Choroid plexus epithelial cell (primary cell): ENCODE data around the gene RUNDC1.

ENCODE experiments used
- DNase-seq: peaks from one replicate; pipeline ENCODE4 v3.0.0-alpha.2; 2010; ENCODE audit warnings: low read depth
- H3K4me3 ChIP-seq: 2 replicates; pipeline ENCODE4 v1.5.1; 2011; ENCODE audit warnings: low read depth, mild to moderate bottlenecking, control low read depth, low read length, moderate library complexity
- TF ChIP-seq, protein P1 (sequence below): conservative IDR thresholded peaks from 2 replicates; pipeline ENCODE4 v1.5.1; 2011; ENCODE audit warnings: low read depth, mild to moderate bottlenecking, control low read depth, inconsistent platforms, low read length, moderate library complexity

RUNDC1 gene

DNA sequence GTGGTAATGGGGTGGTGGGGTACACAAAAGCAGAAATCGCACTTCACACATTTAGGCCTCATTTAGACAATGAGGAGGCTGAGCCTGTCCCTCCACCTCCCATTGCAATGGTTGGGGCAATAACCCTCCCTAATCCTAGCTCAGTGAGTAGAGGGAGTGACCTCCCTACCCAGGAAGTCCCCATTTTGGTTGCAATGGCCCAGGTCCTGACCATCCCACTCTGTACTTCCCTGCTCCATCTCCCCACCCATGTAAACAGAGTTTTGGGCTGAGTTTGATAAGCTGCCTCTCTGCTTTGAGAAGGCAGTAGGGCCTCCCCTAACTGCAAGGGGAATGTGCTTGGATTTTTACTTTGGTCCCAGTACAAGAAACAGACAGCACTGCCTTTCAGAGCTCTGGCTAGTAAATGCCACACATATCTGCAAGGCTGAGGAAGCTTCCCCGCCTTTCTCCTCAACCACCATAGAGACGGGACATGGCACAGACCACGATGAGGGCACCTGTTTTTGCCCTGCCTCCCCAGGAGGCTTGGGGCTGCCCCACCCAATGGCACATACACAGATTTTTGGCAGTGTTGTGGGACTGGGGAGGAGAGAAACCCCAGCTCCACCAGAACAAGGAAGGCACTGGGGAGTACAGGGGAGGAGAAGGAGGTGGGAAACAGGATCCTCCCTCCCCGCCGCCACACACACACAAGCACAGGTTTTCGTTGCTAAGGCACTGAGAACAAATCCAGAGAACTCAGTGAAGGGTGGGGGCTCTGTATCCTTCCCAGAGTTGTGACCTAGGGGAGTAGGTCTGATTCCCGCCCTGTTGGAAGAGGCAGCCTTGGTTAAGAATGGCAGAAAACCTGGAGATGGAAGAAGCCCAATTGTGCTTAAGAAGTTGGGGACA lies 34.5 kb downstream of the RUNDC1 start:
- no peak overlapping the region for H3K4me3 ChIP-seq
- TF ChIP-seq, protein P1, sequence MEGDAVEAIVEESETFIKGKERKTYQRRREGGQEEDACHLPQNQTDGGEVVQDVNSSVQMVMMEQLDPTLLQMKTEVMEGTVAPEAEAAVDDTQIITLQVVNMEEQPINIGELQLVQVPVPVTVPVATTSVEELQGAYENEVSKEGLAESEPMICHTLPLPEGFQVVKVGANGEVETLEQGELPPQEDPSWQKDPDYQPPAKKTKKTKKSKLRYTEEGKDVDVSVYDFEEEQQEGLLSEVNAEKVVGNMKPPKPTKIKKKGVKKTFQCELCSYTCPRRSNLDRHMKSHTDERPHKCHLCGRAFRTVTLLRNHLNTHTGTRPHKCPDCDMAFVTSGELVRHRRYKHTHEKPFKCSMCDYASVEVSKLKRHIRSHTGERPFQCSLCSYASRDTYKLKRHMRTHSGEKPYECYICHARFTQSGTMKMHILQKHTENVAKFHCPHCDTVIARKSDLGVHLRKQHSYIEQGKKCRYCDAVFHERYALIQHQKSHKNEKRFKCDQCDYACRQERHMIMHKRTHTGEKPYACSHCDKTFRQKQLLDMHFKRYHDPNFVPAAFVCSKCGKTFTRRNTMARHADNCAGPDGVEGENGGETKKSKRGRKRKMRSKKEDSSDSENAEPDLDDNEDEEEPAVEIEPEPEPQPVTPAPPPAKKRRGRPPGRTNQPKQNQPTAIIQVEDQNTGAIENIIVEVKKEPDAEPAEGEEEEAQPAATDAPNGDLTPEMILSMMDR: no peak
- peak; percentile 26 for DNase-seq

DNA sequence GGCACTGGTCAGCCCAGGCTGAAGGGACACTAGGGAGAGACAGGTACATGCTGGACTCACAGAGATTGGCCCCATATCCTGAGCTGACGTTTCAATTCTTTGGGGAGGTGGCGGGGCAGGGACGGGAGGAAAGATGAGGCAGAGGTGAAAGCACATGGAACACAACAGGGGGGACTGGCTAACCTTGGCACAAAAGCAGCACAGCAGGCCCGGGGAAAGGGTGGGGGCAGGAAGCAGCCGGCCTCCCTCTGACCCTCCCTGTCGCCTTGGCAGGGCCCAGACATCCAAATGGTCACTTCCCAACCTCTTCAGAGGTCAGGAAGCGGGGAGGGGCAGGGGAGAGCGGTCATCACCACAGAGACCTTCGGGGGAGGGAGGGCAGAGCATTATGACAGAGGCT lies 35.2 kb downstream of the RUNDC1 start:
- no peak overlapping the region for H3K4me3 ChIP-seq
- peak; percentile 34 for DNase-seq
- TF ChIP-seq, protein P1: no peak

DNA sequence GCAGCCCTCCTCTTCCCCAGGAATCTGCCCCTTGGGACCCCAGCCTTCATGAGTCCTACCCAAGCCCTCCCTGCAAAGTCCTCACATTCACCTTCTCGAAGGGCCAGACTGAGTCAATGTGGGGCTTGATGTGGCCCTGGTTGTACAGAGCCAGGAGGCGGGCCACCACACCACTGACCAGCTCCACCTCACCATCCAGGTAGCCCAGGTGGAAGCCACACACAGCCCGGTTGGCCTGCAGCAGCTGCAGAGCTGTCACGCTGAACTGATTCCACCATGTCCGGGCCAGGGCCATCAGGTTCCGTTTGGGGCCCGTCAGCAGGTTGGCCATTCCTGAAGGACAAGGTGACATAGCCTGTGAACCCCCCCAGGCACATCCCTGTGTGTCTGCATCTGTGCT lies 35.9 kb downstream of the RUNDC1 start:
- H3K4me3 ChIP-seq: no peak overlapping the region
- no peak for DNase-seq
- TF ChIP-seq, protein P1: no peak

DNA sequence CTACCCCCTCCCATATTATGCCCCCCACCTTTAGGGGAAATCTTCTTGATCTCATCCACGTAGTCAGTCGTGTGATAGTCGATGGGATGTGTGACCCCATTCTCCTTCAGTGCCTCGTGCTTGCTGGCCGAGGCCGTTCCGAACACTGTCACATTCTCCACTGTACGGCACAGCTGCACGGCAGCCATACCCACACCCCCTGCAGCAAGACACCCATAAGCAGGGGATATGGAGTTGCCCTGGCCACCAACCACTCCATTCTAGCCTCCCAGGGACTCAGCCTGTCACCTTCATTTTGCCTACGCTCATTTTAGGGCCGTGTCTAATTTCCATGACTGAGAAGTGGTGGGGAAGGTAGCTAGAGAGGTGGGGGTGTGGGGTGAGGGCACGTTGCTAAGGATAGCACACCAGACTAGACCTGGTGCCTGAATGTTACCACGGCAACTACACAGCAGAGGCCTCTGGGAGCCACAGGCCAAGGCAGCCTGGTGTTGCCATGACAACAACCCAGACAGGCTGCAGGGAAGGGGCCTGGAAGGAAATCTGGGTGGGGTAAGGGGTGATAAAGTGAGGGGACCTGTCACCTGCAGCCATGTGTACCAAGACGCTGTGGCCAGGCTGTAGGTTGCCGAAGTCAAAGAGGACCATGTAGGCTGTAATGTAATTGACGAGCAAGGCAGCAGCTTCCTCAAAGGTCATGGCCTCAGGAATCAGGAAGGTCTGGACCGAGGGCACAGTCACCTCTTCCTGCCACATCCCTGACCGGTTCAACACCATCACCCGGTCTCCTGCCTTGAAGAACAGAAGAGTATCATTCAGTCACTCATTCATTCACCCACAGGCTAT lies 37.9 kb downstream of the RUNDC1 start:
- TF ChIP-seq, protein P1: no peak
- DNase-seq: peak; percentile 50

DNA sequence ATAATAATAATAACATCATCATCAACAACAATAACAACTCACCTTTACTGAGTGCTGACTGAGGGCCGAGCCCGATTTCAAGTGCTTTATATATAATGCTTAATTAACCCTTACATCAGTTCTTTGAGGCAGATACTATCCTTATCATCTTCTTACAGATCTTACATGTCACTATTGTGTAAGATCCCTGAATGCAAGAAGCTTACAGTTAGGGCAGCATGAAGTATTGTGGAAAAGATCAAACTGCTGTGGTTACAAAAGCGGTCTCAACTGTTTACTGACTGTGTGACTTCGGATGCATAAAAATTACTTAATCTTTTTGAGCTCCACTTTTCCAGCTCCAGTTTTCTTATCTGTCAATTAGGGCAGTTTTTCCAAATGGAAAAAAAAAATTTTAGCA lies 38.6 kb downstream of the RUNDC1 start:
- DNase-seq: peak; percentile 66
- H3K4me3 ChIP-seq: no peak overlapping the region
- TF ChIP-seq, protein P1: no peak

More for the DNA sequence above, 37.9 kb downstream of the RUNDC1 start:
- H3K4me3 ChIP-seq: no peak overlapping the region

DNA sequence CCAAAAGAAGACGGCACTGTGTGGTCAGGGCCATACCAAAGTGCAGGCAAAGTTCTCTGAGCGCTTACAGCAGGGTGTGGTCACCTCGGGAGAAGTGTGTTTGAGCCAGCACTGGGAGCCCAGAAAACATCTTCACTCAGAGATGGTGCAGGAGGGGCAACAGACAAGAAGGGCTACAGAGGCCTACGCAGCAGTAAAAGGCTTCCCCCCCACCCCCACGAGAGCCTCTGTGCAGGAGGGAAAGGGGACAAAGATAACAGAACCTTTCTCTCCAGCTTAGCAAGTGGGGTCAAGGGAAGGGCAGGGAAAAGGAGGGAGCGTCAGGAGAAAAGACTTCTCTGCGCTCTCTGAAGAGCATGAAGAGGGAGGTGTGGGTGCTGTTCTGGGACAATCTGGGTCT lies 39.1 kb downstream of the RUNDC1 start:
- DNase-seq: peak; percentile 44
- TF ChIP-seq, protein P1: no peak
- peak overlapping the region; percentile 33 for H3K4me3 ChIP-seq
